ENCODE results near the gene INHBC.

DNA sequence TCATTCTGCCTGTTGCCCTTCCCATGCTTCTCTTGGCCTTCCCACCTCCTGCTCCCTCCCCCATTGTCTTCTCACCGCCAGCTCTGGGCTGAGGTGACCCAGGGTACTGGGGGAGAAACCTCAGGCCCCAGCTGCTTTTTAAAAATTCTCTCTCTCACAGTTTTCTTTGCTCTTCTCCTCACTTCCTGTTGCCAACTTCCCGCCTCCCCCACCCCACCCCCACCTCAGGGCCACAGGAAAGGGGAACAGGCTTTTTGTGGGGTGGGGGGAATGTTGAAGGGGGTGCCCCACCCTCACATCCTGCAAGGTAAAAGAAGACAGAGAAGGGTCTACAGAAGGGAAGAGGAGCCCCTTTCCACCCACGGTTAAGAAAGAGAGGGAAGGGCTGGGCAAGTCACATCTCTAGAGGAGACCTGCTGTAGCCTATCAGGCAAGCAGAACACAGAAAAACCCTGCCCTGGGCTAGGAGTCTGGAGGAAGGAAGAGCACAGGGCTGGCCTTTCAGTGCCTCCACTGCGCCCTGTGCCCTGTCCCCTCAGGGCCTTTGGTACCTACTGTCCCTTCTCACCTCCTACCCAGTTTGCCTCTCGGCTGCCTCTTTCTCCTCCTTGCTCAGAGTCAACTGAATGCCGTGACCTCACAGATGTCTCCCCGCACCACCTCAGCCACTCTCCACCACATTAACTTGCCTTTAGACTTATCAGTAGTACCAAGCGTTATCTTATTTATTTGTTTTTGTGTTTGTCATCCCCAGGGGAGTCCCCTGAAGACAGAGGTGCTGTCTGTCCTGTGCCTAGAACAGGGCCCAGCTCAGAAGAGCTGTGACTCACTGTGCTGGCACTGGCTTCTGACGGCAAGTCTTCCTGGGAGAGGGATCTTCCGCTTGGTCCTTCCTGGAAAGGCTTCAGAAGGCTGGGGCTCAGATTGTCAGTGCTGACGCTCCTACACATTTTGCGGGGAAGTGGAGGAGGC is 43.4 kb downstream of the INHBC start:
- TF ChIP-seq SIN3A (IDR thresholded peaks at IDR 0.05; ENCODE audit: borderline replicate concordance, insufficient read depth, low read length) = peak; percentile 19; the same call in 1 of the 2 replicates
- TF ChIP-seq FOXP2 (optimal IDR thresholded peaks at IDR 0.05; ENCODE audit: borderline replicate concordance, extremely low read depth, extremely low read length, insufficient read depth) = peak; percentile 42
- no peak for TF ChIP-seq POLR2AphosphoS5 (IDR thresholded peaks at IDR 0.05; ENCODE audit: low read depth, low read length)
- no peak for TF ChIP-seq TAF1 (IDR thresholded peaks at IDR 0.05; ENCODE audit: borderline replicate concordance, insufficient read depth, low read length)
